Stimulated activated CD8-positive, alpha-beta memory T cell treated with anti-CD3 and anti-CD28 coated beads, Interleukin-7, amount 100 ng/mL, for 48 hours (primary cell): ENCODE data around the gene SCAMP5.

Experiments used
- DNase-seq, 2 donors: peaks; one replicate each; pipeline ENCODE4 v3.0.0-alpha.2; 2020; ENCODE audit warnings: low read depth in 1 of 2; ENCODE audit errors: extremely low read depth in 1 of 2

SCAMP5 gene, protein sequence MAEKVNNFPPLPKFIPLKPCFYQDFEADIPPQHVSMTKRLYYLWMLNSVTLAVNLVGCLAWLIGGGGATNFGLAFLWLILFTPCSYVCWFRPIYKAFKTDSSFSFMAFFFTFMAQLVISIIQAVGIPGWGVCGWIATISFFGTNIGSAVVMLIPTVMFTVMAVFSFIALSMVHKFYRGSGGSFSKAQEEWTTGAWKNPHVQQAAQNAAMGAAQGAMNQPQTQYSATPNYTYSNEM

DNA sequence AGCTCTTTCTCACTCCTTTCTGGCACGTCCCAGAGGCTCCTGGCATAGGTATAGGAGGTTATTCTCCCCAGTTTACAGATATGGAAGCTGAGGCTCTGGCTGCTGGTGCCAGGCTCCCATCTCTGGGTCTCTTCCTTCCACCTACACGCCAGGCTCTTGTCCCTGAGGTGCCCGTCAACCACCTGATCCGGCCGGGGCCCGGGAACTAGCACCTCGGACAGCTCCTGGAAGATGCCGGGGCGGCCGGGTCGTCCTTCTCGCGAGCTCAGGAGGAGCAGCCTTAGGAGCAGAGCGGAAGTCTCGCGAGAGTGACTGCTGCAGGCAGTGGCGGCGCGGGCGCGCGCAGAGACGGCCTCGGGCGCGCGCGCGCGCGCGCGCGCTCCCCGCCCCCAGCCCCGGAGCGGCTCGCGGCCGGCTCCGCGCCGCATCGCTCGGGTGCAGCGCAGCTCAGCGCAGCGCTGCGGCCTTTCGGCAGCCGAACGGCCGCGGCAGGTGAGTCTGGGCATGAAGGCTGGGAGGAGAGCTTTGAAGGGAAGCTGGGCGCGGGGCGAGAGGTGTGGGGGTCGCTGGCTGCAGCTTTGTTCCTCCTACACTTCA lies at the start of gene SCAMP5:
Gene SCAMP5, plus strand, starts transcription at position 382 of the 597 bp plus-strand sequence. CDS start 16,277 bp downstream, outside the sequence.
- peak; percentile 72 to 88 for DNase-seq

DNA sequence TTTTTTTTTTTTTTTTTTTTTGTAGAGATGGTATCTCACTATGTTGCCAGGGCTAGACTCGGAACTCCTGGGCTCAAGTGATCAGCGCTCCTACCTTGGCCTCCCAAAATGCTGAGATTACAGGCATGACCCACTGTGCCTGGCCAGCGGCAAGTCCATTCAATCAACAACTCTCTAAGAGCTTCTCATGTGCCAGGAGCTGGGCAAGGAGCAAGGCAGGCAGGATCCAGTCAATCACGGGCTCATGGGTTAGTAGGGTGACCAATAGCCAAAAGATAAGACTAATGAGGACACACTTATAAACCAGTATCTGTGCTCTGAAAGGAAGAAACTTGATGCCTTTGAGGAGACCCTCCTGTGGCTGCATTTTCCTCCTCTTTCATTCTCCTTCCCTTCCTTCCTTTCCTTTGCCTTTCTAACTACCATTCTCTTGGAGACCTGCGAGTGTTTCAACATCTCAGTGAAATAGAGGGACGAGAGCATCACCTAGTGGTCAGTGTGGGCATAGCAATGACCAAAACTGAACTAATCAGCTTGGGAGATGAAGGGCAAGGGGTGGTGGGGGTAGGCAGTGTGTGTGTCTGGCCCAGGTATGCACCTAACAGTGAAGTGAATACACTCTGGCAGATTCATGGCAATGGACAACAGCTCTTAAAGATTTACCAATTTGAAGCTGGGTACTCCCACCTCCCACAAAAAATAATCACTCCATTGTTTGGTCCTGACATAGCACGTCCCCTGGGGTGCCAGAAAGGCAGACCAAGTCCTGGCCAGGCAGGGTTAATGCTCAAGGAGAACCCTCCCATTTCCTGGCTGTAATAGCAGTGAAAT lies 45.1 kb upstream of the SCAMP5 start:
- DNase-seq: peak; percentile 37 to 56

DNA sequence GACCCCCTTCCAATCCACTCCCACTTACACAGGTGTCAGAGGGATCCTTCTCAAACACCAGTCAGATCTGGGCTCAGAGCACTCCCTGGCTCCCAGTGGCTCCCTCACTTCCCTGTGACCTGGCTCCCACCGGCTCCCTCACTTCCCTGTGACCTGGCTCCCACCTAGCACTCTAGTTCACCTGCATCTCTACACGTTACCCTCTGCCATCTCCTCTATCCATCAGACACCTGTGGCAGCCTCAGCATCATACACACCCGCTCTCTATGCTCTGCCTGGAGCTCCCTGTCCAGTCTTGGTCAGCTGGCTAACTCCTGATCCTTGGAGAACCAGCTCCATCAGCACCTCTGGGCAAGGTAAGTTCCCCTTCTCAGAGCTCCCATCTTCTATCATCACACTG lies 44.4 kb upstream of the SCAMP5 start:
- DNase-seq: no peak

DNA sequence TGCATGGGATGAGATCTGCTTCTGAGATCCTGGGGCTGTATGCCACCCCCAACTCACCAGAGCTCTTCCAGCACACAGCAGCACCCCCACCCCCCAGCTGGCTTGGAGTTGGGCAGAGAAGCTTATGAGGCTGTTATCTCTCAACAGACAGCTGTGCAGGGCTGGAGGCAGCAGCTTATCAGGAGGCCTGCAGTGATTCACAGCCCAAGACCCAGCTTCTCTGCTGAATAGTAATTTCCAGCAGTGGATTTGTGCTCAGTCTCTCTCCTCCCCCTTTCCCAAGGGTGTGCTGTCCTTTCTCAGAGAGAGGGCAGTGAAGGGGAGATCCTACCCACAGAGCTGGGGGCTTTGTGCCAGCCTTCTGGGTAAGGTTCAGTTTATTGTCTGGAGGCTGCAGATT lies 40.8 kb upstream of the SCAMP5 start:
- no peak for DNase-seq

DNA sequence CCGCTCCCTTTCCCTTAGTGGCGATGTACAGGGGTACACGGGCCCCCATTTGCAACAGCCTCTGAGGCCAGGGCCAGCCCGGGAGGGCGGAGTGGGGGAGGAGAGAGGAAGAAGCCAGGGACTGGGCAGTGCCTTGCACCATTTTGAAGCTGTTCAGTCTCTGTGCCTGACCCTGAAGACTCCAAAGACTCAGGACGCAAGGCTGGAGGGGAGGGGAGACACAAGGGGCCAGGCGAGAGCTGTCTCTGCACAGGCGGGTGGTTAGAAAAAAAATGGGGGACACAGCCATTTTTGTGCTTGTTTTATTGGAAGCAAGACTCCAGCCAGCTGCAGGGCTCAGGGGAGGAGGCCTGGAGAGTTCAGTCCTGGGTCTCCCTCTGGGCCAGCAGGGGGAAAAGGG lies 40.3 kb upstream of the SCAMP5 start:
- DNase-seq: no peak

DNA sequence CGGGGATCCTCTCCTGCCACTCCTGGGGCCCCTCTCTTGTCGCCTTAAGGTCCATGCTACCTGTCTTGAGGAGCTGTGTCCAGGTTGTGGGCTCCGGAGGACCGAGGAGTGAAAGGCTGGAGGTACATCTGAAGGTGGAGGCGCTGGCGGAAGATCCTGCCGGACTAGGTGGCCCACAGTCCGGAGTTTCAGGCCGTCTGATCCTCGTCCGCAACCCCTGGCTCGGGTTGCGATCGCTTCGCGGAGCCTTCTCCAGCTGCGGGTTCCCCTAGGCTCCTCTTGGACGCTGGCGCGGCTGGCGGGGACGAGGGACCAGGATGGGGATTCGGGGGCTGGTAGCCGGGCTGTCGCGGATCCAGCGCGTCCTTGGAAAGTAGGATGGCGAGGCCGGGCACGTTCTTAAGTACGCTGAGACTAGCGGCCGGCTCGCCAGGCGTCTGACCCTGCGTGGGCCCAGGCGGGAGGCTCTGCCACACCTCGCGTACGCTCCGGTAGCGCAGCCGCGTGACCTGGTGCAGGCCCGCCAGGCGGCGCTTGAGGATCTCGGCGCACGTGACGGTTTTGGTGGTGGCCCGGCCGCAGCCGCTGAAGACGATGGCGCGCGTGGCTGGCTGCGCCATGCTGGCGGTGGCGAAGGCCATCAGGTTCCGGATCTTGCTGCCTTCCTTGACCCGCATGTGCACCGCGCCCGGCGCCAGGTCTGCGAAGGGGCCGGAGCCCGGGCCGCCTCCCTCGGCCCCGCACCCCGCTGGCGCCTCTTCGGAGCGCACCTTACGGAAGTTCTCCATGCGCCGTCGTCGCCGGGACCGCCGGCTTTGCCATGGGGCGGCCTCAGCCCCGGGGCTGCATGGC lies 39.3 kb upstream of the SCAMP5 start:
- peak; percentile 39 to 58 for DNase-seq

DNA sequence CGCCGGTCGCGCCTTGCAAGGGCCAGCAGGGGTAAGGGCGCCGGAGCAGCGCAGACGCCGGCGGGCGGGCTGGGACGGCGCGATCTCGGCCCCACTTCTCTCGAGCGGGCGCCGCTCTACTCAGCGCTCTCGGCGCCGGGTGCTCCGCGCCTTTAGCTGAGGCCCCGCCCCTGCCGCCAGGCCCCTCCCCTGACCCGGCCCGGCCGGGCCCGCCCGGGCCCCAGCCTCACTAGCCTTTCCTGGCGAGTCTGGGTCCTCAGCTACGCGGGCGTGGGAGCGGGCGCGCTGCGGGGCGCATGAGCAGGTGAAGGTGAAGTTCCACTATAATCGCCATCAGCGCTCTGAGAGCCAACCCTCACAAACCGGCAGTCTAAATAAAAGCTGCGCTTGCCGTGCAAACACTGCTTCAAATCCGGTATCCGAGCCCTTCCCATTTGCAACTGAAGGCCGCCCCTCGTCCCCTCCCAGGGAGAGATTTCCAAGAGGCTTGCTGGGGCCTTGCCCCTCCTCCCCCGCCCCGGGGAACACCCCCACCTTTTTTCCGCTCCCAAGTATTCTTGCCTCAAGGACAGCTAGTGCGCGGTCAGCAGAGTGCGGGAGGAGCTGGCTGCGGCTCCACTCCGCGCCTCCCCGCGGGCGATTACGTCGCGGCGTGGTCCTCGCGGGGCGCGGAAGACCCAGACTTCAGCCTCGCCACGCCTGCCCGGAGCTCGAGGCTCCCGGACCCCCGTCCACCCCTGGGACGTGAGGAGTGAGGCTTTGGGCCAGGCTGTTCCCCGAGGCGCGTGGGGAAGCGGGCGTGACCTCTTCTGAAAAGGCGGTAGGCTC lies 38.5 kb upstream of the SCAMP5 start, which contains the start of gene RPP25:
Gene RPP25, minus strand, starts transcription at position 125 of the 828 bp plus-strand sequence. CDS start 189 bp downstream, outside the sequence.
- peak; percentile 57 to 58 for DNase-seq

DNA sequence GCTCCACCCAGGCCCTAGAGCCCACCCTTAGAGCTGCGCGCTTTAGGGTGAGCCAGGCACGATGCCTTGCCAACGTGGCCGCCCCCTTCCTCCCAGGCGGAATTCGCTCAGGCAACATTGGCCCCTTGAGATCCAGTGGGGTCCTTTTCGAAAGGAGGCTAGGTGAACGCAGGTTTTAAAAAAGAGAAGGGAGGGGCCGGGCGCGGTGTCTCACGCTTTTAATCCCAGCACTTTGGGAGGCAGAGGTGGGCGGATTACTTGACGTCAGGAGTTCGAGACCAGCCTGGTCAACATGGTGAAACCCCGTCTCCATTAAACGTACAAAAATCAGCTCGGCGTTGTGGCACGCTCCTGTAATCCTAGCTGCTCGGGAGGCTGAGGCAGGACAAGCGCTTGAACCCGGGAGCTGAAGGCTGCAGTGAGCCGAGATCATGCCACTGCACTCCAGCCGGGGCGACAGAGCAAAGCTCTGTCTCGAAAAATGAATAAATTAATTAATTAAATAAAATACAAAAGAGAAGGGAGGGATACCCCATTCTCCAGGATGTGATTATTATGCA lies 37.8 kb upstream of the SCAMP5 start:
- no peak for DNase-seq

DNA sequence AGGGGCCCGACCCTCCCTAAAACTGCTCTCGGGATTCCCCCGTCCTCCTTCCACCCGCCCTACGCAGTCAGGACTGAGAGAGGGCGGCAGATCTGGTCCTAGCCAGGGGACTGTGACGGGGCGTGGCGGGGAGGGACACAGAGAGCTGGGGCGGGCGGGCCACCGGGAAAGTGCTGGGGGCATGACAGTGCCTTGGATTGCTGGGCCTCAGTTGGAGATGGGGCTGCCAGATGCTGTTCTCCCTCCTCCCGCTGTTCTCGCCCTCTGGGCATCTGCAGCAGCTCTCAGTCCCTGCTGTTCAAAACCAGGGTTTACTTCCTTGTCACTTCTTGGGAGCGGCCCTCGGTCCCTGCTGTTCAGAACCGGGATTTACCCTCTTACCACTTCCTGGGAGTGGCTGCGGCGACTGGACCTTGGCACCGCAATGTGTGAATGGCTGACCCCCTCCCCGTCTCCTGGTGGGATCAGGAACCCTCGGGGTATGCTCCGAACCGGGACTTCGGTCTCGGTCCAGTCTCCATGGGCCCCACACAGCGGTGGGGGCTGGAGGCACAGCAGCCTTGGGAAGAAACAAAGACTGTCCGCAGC lies 36.9 kb upstream of the SCAMP5 start:
- no peak for DNase-seq

DNA sequence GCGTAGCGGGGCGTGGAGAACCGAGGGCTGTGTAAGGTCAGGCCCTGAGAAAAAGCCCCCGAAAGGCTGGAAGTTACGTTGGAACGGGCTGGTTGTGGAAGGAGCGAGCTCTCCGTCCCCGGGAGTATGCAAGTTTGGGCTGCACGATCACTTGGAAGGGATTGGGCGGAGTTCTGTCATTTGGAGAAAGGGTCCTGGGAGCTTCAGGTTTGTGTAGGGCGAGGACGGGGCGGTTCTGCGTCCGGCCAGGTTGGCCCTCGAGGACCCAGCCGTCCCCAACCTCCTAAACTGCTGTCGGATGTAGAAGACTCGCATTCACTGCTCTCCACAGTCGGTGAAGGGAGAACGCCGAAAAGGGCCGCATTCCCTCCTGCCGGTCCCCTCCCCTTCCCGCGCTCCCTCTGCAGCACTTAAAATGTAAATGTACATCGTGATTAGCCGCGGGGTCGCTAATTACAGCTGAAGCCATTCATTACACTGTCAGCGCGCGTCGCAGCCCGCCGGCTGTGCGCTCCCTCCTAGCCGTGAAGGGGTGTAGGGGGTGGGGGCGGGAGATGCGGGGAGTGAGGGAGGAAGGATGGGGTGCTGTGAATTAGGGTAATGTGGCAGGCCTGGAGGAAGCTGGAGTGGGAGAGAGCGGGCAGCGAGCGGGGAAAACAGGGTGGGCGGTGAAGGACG lies 36.3 kb upstream of the SCAMP5 start:
- DNase-seq: no peak

DNA sequence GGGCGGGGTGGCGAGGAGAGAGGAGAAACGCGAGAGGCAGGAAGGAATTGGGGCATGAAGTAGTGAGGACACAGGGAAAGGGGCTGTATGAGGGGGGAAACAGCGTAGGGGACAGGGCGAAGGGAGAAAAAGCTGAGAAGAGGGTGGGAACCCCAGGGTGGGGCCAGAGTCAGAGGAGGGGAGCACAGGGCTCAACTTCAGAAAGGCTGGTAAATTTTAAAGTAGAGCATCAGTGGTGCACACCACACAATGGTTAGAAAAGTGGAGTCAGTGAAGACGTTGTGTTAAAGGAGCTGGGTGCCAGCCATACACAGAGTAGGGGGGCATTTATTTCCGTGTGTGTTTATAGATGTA lies 35.8 kb upstream of the SCAMP5 start:
- DNase-seq: no peak

DNA sequence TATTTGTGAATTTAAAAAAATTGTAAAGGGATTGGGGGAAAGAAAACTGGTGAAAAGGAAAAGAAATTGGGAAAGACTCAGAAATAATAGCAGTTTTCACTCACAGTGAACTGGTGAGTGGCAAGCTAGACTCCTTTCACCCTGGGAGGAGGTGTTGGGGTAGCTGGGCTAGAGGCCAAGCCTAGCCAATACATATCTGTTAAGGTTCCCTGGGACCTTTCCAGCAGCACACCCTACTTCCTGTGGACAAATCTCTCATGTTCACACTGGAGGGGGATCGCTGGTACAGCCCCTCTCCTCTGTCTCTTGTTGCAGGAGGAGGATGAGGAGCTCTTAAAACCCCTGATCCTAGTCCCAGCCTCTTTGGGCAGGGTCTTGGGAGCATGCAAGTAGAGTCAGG lies 35.1 kb upstream of the SCAMP5 start:
- DNase-seq: no peak

DNA sequence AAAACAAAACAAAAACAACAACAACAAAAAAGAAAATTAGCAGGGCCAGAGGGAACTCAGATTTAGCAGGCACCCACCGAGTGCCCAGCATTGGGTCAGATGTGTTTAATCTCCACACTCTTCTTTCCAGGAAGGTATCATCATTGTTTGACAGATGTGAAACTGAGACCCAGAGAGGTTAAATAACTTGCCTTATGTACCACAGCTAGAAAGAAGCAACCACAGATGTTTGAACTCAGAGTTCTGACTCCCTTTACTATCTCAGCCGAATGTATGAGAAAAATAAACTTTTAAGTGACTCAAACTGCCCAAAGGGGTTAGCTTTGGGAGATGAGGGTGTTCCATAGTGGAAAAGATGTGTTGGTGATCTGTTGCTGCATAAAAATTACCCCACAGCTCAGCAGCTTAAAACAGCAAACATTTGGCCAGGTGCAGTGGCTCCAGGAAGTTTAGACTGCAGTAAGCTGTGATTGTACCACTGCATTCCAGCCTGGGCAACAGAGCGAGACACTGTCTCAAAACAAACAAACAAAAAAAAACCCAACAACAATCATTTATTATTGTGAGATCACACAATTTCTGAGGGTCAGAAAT lies 34.3 kb upstream of the SCAMP5 start:
- no peak for DNase-seq

DNA sequence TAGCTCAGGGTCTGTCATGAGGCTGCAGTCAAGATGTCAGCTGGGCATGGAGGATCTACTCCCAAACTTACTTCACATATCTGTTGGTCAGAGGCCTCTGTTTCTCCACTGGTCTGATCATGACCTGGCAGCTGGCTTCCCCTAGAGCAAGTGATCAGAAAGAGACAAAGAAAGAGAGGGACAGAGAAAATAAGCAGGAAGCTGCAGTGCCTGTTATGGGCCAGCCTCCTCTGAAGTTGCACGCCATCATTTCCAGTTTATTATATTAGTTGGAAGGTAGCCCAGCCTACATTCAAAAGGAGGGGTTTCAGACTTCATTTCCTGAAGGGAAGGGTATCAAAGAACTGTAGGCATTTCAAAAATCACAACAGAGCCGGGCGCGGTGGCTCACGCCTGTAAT lies 33.7 kb upstream of the SCAMP5 start:
- DNase-seq: no peak

DNA sequence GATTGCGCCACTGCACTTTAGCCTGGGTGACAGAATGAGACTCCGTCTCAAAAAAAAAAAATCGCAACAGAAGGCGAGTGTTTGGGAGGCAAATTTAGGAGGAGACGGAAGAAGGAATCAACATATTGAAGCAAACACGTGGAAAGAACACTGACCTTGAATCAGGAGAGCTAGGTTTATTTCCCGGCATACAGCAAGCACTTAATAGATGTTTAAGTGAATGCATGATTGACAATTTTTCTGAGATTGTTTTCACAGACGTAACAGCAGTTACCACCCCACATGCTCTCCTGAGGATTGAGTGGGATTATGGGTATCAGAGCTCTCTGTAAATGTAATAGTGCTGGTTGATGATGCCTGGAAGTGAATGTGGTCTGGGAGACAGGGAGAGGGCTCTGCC lies 33.1 kb upstream of the SCAMP5 start:
- no peak for DNase-seq

DNA sequence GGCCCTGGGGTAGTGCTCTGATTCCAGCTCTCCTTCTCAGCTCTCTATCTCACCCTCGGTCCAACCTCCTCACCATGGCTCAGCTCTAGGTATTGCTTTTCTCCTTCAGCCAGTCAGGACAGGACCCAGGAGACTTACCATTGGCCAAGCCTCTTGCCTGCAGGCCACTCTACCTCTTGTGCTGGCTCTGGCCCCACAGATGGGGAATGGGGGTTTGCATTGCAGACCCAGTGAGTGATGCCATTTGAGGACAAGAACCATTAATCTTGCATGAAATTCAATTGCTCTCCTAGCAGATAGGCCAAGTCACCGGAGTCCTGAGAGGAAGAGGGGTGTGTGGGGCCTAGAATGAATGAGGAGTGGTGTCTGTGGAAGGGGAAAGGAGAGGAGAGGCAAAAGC lies 32.7 kb upstream of the SCAMP5 start:
- DNase-seq: no peak

DNA sequence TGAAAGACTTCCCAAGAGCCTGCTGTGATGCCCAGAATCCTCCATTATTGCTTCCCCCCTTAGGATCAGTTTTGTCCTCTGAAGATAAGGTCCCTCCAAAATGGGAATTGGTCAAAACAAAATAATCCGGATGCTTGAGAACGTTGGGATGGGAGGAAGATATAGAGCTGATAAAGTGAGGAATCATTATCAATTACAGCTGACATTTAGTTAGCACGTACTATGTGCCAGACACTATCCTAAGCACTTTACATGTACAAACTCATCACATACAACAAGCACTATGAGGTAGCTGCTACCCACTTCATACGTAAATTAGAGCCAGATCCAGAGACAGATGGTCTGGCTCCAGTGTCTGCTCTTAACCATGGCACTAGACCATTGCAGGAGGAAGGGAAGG lies 32.1 kb upstream of the SCAMP5 start:
- DNase-seq: no peak

DNA sequence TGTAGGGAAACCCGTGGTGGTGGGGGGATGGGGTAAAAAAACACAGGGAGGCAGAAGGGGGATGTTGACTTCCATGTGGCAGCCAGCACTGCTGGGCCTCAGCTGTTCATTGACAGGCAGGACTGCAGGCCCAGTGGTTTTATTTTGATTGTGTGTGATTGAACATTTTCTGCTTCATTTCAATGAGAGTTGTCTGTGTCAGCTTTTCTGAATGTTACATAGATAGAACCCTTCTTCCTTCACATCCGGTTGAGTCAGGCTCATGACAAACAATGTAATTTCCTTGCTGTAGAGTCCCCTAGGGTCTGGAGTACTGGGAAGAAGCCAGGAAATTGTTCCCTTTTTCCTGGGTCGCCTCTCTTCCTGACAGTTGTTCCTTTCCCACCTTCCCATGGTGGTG lies 30.6 kb upstream of the SCAMP5 start:
- no peak for DNase-seq

DNA sequence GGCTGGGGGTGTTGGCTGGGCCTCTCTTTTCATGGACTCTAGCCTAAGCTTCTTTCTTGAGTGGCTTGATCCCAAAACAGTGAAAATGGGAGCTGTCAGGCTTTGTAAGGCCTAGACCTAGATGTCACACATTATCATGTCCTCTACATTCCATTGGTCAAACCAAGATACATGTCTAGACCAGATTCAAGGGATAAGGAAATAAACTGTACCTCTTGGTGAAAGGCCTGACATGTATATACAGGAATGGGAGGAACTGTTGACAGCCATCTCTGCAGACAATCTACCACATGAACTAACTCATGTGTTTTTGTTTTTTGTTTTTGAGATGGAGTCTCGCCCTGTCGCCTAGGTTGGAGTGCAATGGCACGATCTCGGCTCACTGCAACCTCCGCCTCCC lies 27.7 kb upstream of the SCAMP5 start:
- DNase-seq: no peak
